Measurements from ENCODE around the gene GLE1.
A peak's percentile ranks its signal among the peaks of the same experiment; 100 is the strongest.
"Not testable (repeated sequence)": the region's sequence is repeated elsewhere in the genome, so short reads cannot be mapped to it uniquely, and the experiment has no call there.

The GLE1 gene

DNA sequence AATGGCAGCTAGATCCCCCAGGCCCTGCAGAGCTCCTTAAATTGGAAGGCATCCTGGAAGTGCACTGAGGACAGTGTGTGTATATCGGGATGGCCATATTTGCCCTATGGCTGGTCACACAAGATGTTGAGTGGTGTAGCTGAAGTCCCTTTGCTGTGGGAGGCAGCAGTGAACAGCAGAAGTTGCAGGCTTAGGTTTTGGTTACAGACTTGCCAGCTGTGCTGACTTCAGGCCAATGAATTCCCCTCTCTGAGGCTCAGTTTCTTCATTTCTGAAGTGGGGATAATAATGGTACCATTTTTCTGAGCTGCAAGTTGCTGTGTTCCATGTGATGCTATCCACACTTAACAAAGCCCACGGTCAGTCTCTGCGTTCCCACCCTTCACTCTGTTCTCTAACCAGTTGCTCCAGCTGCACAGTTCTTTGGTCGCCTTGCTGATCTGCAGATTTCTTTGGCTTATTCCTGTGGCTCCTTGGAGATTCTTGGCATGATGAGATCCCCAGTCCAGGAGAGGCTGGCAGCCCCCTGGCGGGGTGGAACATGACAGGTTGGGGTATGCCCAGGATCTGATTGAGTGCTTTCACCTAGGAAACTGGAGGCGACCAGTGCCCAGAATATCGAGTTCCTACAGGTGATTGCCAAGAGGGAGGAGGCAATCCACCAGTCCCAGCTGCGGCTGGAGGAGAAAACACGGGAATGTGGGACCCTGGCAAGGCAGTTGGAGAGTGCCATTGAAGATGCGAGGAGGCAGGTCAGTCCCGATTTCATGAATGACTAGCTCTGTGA lies 6.5 kb upstream of the GLE1 start:
- no peak for DNase-seq

DNA sequence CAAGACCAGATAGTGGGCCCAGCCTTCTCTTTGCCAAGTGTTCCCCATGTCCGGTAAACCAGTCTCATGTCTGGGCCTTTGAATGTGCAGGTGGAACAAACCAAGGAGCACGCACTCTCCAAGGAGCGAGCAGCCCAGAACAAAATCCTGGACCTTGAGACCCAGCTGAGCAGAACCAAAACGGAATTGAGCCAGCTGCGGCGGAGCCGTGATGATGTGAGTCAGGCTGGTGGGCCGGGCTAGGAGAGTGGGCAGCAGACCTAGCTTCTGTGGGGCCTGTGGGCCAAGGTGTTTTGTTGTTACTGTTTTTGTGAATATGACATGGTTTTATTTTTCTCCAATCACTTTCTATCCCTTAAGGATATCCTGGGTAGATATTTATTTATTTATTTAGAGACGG lies 5.6 kb upstream of the GLE1 start:
- DNase-seq, result no peak

DNA sequence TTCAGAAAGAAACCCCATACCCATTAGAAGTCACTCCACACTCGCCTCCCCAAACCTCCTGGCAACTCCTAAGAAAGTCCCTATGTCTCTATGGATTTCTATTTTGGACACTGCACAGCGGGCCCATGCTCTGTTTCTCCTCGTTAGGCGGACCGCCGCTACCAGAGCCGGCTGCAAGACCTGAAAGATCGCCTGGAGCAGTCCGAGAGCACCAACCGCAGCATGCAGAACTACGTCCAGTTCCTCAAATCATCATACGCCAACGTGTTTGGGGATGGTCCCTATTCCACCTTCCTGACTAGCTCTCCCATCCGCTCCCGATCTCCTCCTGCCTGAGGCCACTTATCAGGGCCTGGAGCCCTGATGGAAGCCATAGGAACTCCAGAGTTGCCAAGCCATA lies 4.6 kb upstream of the GLE1 start:
- DNase-seq, result no peak

GRCh38 chr9:128503415-128503825 lies 1.1 kb upstream of the GLE1 start:
- peak; percentile 63 for DNase-seq

- peak; percentile 18 for DNase-seq
Observed at GRCh38 chr9:128503870-128504269, 649 bp upstream of the GLE1 start.

DNA sequence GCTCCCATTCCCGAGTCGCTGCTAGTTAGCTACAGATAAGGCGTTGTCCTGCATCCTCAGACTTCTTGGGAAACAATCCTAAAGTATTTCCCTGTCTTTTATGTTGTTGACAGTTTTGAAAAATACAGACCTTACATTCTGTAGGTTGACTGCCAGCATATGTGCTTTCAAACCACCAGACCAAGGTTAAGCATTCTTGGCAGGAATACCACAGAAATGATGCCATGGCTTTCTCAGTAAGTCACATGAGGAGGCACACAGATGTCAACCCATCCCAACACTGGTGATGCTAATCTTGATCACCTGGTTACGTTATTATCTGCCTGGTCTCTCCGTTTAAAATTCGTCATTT lies 871 bp downstream of the GLE1 start:
- DNase-seq, result peak; percentile 58

GRCh38 chr9:128505906-128506305 lies 1.4 kb downstream of the GLE1 start:
- not testable (repeated sequence) for DNase-seq

- DNase-seq, result no peak
Observed at GRCh38 chr9:128512820-128513219, 8.3 kb downstream of the GLE1 start.

DNA sequence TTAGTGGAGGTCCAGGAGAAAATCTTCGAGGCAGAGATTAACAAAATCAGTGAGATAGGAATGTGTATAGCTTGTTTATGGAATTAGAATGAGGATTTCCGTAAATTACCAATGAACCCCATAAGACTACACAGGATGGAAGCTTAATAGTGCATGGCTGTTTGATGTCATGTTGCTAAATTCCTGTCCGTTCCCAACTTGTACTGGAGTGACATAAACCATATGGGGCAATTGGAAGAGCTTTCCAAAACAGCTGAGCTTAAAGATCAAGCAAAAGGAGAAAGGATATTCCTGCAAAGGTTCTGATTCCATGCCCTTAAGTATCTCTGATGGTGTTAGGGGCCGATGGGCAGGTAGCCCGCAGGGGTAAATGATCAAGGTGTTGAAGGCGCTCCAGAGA lies 17.4 kb downstream of the GLE1 start:
- no peak for DNase-seq

GRCh38 chr9:128523199-128523925 lies 18.8 kb downstream of the GLE1 start:
- DNase-seq, result peak; percentile 53

DNA sequence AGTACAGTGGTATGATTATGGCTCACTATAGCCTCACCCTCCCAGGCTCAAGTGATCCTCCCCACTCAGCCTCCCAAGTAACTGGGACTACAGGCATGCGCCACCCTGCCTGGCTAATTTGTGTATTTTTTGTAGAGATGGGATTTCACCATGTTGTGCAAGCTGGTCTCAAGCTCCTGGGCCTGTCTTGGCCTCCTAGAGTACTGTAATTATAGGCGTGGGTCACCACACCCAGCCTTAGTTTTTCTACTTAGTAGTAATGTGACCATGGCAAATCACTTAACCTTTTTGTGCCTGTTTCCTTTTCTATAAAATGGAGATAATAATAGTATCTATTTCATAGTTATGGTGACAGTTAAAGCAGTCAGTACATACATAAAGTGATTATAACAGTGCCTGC lies 22.2 kb downstream of the GLE1 start:
- DNase-seq, result no peak

GRCh38 chr9:128528445-128529160 lies 24.1 kb downstream of the GLE1 start:
- peak; percentile 60 for DNase-seq

DNA sequence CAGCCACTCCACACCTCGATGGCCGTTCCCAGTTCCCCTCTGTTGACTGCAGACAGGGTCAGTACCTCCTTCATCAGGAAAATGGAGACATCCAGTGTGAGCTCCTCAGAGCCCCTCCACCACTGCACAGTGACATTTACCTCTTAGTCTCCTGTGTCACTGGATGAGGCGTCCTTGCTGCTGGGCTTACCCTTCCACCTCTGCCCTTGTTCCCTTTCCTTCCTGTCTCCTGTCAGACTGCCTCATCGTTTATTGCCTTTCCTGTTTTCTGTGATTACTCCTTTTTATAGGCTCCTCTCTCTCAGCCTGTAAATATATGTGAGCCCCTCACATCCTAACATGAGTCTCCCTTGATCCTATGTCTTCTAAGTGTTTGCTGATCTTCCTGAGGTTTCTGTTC lies 24.7 kb downstream of the GLE1 start:
- DNase-seq, result no peak

GRCh38 chr9:128532581-128532980 lies 28.1 kb downstream of the GLE1 start:
- DNase-seq, result no peak

DNA sequence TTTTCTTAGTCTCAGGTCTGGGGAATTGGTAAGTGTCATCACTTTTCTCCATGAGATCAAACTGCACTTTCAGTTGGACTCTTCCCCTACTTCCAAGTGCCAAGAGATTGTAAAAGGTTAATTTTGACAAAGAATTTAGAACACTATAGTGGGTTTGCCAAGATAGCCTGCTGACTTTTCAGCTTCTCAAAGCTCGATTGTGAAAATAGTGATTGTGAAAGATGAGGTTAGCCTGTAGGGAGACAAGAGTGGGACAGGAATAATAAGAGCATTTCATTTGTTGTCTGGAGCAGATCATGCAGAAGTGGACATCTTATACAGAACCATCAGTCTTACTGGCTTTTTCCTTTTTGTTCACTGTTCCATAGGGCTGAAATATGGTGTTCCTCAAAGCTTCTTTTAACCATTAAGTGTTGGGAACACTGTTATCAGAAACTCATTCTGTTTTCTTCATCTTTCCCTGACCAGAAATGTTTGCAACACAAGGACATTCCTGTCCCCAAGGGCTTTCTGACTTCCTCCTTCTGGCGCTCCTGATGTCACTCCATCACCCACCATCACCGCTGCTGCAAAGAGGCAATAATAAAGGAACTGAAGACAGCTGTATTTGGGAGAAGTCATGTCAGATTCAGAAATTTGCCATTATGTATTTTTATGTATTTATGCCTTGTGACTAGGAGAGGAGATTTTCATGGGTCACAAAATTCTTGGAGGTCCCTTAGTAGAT lies 36.3 kb downstream of the GLE1 start:
- DNase-seq, result no peak

- no peak for DNase-seq
Observed at GRCh38 chr9:128546504-128546903, 42.0 kb downstream of the GLE1 start.

- DNase-seq, result no peak
Observed at GRCh38 chr9:128548876-128549275, 44.4 kb downstream of the GLE1 start.

- no peak for DNase-seq
Observed at GRCh38 chr9:128550226-128550625, 45.7 kb downstream of the GLE1 start.

DNA sequence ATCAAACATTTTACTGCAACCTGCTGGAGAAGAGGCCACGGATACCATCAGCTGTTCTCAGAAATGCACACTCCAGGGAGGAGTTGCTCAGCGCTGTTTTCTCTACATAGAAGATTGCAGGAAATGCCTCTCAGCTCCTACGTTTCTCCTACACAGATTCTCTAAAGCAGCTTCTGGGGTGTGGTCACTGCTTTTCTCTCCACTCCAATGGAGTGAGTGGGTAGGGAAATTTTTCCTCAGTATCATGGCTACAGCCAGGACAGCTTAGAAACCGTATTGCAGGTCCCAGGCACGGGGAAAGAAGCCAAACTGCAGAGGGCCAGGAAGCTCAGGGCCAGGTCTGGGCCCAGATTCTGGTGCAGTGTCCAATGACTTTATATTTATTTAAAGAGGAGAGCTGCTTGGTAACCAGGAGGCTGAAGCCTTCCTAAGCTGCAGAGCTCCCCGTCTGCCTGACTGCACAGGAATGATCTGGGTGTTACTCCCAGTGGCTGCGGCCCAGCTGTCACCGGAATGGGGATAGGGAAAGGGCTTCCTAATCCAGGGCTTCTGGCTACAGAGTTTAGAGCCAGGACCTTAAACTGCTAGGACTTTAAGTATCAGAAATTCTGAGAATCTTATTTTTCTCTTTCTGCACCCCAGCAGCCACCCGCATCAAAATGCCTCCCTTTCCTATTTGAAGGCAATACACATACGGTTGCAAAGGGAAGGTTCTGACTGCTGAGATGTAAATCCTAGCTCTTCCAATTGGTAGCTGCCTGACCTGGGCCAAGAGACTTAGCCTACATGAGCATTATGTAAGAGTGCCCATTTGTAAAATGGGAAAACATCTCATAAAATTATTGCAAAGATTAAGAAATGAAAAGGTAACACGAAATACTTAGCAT lies 46.5 kb downstream of the GLE1 start:
- peak; percentile 43 for DNase-seq

DNA sequence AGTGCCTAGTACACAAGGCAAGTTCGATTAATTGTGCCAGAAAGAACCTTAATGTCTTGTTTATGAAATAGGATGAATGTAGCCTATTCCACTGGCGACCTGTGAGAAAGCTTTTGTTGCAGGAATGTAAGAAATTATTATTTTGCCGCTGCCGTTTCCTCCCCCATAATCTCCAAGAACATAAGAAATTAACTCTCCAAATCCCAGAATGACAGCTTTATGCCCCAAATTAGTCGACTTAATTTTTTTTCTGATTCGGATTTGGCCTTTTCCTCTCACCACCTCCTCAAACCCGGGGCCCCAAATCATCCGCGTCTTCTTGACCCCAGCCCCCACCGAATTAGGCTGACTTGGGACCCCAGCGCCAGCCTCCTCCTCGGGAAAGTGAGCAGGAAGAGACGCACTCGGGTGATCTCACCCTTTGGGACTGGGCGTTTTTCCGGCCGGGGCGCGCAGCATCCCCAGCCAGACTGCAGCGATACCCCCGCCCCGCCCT lies 47.2 kb downstream of the GLE1 start:
- DNase-seq, result no peak

DNA sequence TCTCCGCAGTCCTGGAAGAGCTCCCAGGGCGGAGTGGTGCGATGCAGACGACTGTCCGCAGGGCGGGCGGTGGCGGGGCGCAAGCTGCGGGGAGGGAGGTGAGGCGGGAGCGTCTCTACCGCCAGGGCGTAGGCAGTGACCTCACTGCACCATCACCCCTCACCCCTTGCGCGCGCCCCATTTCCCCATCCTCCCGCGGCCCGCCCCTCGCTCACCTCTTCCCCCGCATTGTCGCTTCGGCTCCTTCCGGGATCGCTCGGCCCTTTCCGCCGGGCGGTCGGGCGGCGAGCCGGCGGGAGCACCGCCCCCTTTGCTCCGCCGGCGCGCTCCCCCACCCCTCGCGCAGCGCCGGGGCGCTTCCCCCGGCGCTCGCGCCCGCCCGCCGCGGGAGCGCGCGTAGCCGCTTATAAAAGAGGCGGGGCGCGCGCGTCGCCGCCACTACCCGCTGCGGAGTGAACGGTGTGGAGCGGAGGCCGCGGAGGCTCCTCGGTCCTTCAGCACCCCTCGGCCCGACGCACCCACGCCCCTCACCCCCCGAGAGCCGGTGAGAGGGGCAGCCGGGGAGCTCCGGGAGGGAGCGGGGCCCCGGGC lies 47.7 kb downstream of the GLE1 start, which contains the start of gene SPTAN1:
Gene SPTAN1, plus strand, starts transcription at position 435 of the 591 bp plus-strand sequence. CDS start 14,154 bp downstream, outside the sequence.
- DNase-seq, result peak; percentile 95

Measured in EL (cell line).